Measurements from ENCODE around the gene DFFB. TPM values are rescaled to one million over a fixed set of nuclear protein-coding genes. Genes with fewer than 3 reads are reported as not detected.

The DFFB gene
- total and polyA plus RNA-seq, 9 of the 15 experiments (the other 6 are each of a cell fraction or from before 2014, with no cell fraction given): 2.3 to 15.8 (median 11.5) TPM

DNA sequence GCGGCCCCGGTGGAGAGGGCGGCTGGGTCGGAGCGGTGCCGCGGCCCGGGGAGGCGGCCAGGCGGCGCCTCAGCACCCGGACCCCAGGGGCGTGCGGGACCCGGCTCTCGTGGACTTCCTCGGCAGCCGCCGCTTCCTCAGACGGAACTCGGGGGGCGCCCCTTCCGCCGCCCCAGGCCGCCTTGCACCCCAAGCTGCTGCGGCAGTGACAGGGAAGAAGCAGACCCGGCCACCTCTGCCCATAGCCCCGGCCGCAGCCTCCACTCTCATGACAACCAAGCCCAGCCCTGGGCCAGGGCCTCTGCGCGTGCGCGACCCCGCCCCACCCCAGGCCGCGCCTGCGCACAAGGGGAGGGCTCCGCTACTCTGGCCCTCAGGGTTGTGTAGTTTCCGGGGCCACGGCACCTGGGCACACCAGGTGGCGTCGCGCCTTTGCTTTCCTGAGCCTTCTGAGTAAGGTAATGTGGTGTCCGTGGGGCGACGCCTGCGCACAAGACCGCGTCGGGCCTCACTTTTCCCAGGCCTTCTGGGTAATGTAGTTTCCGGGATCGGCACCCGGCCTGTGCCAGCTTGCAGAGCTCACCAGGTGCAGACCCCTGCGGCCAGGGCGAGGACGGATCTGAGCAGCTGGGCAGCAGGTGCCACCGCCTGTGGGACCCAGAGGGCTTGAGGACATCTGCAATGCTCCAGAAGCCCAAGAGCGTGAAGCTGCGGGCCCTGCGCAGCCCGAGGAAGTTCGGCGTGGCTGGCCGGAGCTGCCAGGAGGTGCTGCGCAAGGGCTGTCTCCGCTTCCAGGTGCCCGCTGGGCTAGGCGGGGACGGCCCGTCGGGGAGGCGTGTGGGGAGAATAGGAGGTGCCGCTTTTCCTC, at the start of gene DFFB, which contains the start of gene CEP104 (continued):
- TF ChIP-seq, protein P1, sequence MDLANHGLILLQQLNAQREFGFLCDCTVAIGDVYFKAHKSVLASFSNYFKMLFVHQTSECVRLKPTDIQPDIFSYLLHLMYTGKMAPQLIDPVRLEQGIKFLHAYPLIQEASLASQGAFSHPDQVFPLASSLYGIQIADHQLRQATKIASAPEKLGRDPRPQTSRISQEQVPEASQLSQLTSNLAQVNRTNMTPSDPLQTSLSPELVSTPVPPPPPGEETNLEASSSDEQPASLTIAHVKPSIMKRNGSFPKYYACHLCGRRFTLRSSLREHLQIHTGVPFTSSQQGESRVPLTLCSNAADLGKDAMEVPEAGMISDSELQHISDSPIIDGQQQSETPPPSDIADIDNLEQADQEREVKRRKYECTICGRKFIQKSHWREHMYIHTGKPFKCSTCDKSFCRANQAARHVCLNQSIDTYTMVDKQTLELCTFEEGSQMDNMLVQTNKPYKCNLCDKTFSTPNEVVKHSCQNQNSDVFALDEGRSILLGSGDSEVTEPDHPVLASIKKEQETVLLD (IDR thresholded peaks at IDR 0.05): peak; percentile 99
- TF ChIP-seq HDAC6 (IDR thresholded peaks at IDR 0.05; ENCODE audit: low read depth, low read length) (no peak), MAZ (CRISPR knock-in tag; conservative IDR thresholded peaks at IDR 0.05 in 1 of 2, IDR thresholded peaks at IDR 0.05 in 1 of 2) (peak; percentile 62 to 82; a peak in 3 of 4 replicates), FOXJ2 (tag; IDR thresholded peaks at IDR 0.05) (no peak), ATF1 (CRISPR knock-in tag; IDR thresholded peaks at IDR 0.05) (peak; percentile 37; the same call in 1 of the 2 replicates), ATF1 (tag; IDR thresholded peaks at IDR 0.05) (peak; percentile 89), BRF1 (IDR thresholded peaks at IDR 0.05; ENCODE audit: borderline replicate concordance, extremely low read depth, insufficient read length) (no peak), NFATC3 (IDR thresholded peaks at IDR 0.05) (no peak), SREBF2 (CRISPR knock-in tag; IDR thresholded peaks at IDR 0.05) (no peak), RFX5 (IDR thresholded peaks at IDR 0.05; ENCODE audit: low read depth, low read length) (no peak), HNRNPUL1 (IDR thresholded peaks at IDR 0.05; ENCODE audit: low read length) (no peak), STAT5A (IDR thresholded peaks at IDR 0.05; ENCODE audit: borderline replicate concordance, low read length) (no peak), RFX7 (CRISPR knock-in tag; IDR thresholded peaks at IDR 0.05) (no peak), MAFK (IDR thresholded peaks at IDR 0.05; ENCODE audit: low read length) (no peak), DDX20 (tag; IDR thresholded peaks at IDR 0.05; ENCODE audit: low read depth) (no peak), CBX3 (IDR thresholded peaks at IDR 0.05; ENCODE audit: borderline replicate concordance in 1 of 2, low read length in 2 of 2) (peak in 1 of 2 experiments; percentile 81; a peak in 1 of 3 replicates), LARP7 (IDR thresholded peaks at IDR 0.05) (no peak), SP2 (IDR thresholded peaks at IDR 0.05; ENCODE audit: extremely low read depth, low read depth, low read length, poor library complexity, severe bottlenecking) (no peak), ZNF785 (CRISPR knock-in tag; IDR thresholded peaks at IDR 0.05) (no peak), TSC22D4 (tag; IDR thresholded peaks at IDR 0.05) (no peak), RAD21 (CRISPR knock-in tag; conservative IDR thresholded peaks at IDR 0.05 in 1 of 2, IDR thresholded peaks at IDR 0.05 in 1 of 2) (peak; percentile 53 to 76)
- TF ChIP-seq, protein P2, sequence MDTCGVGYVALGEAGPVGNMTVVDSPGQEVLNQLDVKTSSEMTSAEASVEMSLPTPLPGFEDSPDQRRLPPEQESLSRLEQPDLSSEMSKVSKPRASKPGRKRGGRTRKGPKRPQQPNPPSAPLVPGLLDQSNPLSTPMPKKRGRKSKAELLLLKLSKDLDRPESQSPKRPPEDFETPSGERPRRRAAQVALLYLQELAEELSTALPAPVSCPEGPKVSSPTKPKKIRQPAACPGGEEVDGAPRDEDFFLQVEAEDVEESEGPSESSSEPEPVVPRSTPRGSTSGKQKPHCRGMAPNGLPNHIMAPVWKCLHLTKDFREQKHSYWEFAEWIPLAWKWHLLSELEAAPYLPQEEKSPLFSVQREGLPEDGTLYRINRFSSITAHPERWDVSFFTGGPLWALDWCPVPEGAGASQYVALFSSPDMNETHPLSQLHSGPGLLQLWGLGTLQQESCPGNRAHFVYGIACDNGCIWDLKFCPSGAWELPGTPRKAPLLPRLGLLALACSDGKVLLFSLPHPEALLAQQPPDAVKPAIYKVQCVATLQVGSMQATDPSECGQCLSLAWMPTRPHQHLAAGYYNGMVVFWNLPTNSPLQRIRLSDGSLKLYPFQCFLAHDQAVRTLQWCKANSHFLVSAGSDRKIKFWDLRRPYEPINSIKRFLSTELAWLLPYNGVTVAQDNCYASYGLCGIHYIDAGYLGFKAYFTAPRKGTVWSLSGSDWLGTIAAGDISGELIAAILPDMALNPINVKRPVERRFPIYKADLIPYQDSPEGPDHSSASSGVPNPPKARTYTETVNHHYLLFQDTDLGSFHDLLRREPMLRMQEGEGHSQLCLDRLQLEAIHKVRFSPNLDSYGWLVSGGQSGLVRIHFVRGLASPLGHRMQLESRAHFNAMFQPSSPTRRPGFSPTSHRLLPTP (IDR thresholded peaks at IDR 0.05; ENCODE audit: borderline replicate concordance, extremely low read depth, insufficient read length): no peak
- TF ChIP-seq, protein P3, sequence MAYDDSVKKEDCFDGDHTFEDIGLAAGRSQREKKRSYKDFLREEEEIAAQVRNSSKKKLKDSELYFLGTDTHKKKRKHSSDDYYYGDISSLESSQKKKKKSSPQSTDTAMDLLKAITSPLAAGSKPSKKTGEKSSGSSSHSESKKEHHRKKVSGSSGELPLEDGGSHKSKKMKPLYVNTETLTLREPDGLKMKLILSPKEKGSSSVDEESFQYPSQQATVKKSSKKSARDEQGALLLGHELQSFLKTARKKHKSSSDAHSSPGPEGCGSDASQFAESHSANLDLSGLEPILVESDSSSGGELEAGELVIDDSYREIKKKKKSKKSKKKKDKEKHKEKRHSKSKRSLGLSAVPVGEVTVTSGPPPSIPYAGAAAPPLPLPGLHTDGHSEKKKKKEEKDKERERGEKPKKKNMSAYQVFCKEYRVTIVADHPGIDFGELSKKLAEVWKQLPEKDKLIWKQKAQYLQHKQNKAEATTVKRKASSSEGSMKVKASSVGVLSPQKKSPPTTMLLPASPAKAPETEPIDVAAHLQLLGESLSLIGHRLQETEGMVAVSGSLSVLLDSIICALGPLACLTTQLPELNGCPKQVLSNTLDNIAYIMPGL (CRISPR knock-in tag; IDR thresholded peaks at IDR 0.05): no peak

Measured in K562 (cell line).